Activated naive CD4-positive, alpha-beta T cell treated with anti-CD3 and anti-CD28 coated beads, Interleukin-2, amount 50 U/mL, for 24 hours (primary cell): Measurements from ENCODE around the gene GPR148.
A peak's percentile ranks its signal among the peaks of the same experiment; 100 is the strongest.
"Not testable (repeated sequence)": the region's sequence is repeated elsewhere in the genome, so short reads cannot be mapped to it uniquely, and the experiment has no call there.

ENCODE experiments used
- H3K27ac Mint-ChIP-seq: one replicate; pipeline ENCODE4 v1.8.0; 2021; ENCODE audit warnings: mild to moderate bottlenecking, mixed read lengths
- H3K27me3 Mint-ChIP-seq: one replicate; pipeline ENCODE4 v1.8.0; 2021; ENCODE audit warnings: mixed read lengths
- H3K36me3 Mint-ChIP-seq: one replicate; pipeline ENCODE4 v1.8.0; 2021; ENCODE audit warnings: mixed read lengths
- H3K4me1 Mint-ChIP-seq: one replicate; pipeline ENCODE4 v1.8.0; 2021; ENCODE audit warnings: mixed read lengths
- H3K4me3 Mint-ChIP-seq: one replicate; pipeline ENCODE4 v1.8.0; 2021; ENCODE audit warnings: mild to moderate bottlenecking, mixed read lengths
- H3K9me3 Mint-ChIP-seq: one replicate; pipeline ENCODE4 v1.8.0; 2021; ENCODE audit warnings: mixed read lengths

The GPR148 gene, protein sequence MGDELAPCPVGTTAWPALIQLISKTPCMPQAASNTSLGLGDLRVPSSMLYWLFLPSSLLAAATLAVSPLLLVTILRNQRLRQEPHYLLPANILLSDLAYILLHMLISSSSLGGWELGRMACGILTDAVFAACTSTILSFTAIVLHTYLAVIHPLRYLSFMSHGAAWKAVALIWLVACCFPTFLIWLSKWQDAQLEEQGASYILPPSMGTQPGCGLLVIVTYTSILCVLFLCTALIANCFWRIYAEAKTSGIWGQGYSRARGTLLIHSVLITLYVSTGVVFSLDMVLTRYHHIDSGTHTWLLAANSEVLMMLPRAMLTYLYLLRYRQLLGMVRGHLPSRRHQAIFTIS

DNA sequence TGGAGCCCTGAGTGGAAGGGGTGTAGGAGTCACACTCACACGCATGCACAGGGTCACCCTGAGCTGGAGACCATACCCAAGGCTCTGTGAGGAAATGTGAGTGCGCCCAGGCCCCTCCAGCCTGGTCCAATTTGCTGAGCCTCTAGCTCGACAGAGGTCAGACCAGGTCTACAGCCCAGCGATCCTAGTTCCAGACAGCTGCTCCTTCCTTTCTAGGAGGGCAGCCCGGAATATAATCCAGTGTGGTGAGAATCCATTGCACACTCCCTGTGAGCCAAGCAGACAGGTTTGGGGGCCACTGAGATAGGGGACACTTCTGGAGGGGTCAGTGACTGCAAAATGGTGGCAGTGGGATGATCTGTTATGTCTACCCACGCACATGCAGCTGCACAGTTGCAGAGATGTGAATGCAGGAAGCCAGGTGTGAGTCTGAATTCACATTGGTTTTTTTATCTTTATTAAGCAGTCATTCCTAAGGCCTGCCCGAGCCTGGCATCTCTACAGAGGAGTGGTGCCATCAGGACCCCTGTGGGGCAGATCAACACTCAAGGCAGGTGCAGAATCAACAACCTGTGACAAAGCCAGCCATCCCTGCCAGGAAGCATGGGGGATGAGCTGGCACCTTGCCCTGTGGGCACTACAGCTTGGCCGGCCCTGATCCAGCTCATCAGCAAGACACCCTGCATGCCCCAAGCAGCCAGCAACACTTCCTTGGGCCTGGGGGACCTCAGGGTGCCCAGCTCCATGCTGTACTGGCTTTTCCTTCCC is at the start of gene GPR148:
TSS of gene GPR148 (plus strand) at position 522 of the 768 bp plus-strand sequence. CDS start at position 604, 82 bp downstream.
- Mint-ChIP-seq H3K9me3 (no peaks in the 10 kb centered on the region), H3K4me3 (peak within 1 kb of the TSS; percentile 53), H3K4me1 (peaks cover 9% of the 10 kb centered on the region), H3K27me3 (no peaks in the 10 kb centered on the region), H3K36me3 (no peaks in the 10 kb centered on the region), H3K27ac (peak within 1 kb of the TSS; percentile 71)

DNA sequence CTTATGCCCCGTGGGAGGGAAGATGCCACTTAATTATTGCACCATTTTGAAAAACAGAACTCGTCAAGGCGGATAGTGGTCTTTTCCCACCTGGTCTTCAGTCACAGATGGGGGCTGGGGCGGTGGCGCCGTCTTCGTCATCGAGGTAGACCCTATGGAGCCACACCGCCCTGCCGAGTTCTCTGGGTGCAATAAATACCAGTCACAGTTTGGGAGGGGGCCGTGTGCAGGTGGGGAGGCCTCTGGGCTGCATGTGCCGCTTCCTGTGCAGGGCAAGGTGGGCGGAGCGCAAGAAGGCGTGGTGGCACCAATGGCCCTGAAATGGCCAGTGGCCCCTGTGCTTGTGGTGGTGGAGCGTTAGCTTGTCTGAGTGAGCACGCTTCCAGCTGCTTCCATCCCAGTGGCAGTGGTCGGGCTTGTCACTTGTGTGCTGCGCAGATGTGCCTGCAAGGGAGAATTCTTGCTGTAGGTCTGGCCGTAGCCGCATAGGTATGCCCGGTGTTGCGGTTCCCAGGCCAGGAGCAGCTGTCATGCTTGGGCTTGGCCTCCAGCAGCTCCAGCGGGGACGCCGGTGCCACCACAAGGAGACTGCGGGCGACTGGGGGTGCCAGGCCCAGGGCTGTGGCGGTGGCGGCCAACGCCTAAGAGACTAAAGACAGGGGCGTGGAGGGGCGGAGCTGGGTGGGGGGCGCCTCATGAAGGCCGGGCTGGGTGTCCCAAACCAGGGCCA is 36.7 kb upstream of the GPR148 start:
- not testable (repeated sequence) for H3K9me3 Mint-ChIP-seq, H3K27ac Mint-ChIP-seq

DNA sequence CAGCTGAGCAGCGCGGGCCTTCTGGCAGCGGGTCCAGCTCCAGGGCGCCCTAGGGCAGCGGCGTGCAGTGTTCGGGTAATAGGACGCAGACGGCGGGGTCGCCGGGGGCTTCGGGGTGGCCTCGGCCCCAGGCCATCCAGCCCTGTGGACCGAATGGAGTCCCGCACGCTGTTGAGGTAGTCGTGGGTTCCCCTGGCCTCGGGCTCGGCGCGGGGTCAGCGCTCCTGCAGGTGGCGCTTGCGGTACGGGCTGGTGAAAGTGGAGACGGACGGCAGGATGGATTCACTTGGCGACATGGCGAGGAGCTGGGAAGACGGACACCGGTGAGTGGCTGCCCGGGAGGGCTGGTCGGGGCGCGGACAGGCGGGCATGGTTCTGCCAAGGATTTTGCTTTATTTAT is 35.4 kb upstream of the GPR148 start:
- not testable (repeated sequence) for H3K27me3 Mint-ChIP-seq, H3K4me3 Mint-ChIP-seq, H3K36me3 Mint-ChIP-seq, H3K9me3 Mint-ChIP-seq, H3K27ac Mint-ChIP-seq, H3K4me1 Mint-ChIP-seq

More for the DNA sequence above, 36.7 kb upstream of the GPR148 start:
- H3K4me1 Mint-ChIP-seq, H3K4me3 Mint-ChIP-seq, H3K27me3 Mint-ChIP-seq, H3K36me3 Mint-ChIP-seq: not testable (repeated sequence)

DNA sequence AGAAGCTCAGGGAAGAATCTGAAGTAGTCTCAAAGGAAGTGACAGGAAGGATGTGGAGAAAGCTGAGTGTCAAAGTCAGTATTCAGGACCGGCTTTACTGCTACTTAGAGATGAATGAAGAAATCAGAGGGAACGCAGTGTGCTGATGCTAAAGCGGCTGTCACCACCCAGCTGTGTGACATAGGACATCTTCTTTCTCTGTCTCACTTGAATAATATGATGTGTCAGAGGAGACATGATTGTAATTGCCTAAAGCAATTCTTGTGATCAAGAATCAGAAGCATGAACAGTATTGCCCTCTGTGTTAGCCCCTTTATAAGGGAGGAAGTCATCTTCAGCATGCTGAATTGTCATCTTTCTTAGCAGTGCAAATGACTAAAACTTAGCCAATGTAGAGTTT is 25.6 kb upstream of the GPR148 start:
- not testable (repeated sequence) for H3K9me3 Mint-ChIP-seq, H3K27me3 Mint-ChIP-seq, H3K36me3 Mint-ChIP-seq, H3K27ac Mint-ChIP-seq, H3K4me1 Mint-ChIP-seq, H3K4me3 Mint-ChIP-seq

DNA sequence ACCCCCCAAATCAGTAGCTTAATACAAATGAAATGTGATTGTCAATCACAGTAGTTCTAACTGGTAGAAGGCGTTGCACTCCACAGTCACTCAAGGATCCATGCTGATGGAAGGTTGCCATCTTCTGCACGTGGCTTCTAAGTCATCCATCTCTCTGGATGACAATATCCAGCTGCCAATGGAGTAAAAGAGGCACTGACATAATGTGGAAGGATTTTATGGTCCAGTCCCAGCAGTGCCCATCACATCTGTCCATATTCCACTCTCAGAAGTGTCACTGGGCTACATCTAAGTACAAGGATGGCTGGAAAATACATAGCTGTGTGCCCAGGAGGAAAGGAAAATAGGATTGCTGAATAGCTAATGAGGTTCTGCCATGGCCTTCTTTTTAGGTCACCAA is 14.1 kb upstream of the GPR148 start:
- not testable (repeated sequence) for H3K27me3 Mint-ChIP-seq, H3K4me1 Mint-ChIP-seq, H3K9me3 Mint-ChIP-seq, H3K36me3 Mint-ChIP-seq, H3K4me3 Mint-ChIP-seq, H3K27ac Mint-ChIP-seq

DNA sequence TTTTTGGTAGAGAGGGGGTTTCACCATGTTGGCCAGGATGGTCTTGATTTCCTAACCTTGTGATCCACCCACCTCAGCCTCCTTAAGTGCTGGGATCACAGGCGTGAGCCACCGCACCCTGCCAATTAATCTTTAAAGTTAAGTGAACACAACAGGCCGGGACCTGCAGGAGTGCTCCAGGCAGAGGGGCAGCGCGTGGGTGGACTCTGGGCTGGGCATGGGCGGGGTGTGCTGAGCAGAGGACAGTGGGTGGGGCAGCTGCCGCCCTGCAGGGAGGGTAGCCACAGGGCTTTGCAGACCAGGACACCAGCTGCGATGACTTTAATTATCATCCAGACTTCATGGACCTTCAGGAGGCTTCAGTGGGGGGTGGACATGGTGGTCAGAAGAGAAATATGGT is 8.8 kb upstream of the GPR148 start:
- Mint-ChIP-seq H3K4me3 (no peak overlapping the region), H3K27me3 (peaks cover 5% of the 10 kb centered on the region), H3K4me1 (no peaks in the 10 kb centered on the region), H3K9me3 (no peaks in the 10 kb centered on the region), H3K27ac (no peak overlapping the region), H3K36me3 (no peaks in the 10 kb centered on the region)

DNA sequence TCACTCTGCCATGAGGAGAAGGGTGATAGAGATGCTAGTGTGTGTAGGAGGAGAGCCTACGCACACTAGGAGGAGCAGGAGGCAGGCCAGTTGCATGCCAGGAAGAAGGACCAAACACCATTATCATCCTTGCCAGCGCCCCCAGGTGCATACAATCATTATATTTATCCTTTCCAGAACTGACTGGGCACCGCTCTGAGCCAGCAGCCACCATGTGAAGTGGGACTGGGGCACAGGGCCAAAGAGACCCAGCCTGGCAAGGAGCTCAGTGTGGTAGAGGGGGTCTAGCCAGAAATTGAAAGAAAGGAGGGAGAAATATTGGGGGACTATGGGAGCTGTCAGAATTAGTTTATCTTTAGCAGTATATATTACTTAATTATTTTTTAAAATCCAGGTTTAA is 8.3 kb upstream of the GPR148 start:
- no peak overlapping the region for H3K4me3 Mint-ChIP-seq
- H3K4me1 Mint-ChIP-seq = no peaks in the 10 kb centered on the region
- H3K36me3 Mint-ChIP-seq = no peaks in the 10 kb centered on the region
- peaks cover 5% of the 10 kb centered on the region for H3K27me3 Mint-ChIP-seq
- H3K9me3 Mint-ChIP-seq = no peaks in the 10 kb centered on the region
- no peak overlapping the region for H3K27ac Mint-ChIP-seq

DNA sequence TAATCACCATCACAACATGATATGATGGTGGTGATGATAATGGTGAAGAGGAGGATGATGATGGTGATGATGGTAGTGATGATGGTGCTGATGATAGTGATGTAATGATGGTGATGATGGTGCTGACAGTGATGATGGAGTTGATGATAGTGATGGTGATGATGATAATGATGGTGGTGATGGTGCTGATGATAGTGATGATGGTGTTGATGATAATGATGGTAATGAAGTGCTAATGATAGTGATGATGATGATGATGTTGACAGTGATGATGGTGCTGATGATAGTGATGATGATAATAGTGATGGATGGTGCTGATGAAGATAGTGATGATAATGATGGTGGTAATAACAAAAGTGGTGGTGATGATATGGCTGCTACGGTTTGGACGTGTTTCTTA is 4.4 kb upstream of the GPR148 start:
- Mint-ChIP-seq H3K36me3 (no peaks in the 10 kb centered on the region), H3K9me3 (no peaks in the 10 kb centered on the region), H3K4me1 (peaks cover 9% of the 10 kb centered on the region), H3K4me3 (no peak overlapping the region), H3K27me3 (peaks cover 5% of the 10 kb centered on the region), H3K27ac (no peak overlapping the region)

DNA sequence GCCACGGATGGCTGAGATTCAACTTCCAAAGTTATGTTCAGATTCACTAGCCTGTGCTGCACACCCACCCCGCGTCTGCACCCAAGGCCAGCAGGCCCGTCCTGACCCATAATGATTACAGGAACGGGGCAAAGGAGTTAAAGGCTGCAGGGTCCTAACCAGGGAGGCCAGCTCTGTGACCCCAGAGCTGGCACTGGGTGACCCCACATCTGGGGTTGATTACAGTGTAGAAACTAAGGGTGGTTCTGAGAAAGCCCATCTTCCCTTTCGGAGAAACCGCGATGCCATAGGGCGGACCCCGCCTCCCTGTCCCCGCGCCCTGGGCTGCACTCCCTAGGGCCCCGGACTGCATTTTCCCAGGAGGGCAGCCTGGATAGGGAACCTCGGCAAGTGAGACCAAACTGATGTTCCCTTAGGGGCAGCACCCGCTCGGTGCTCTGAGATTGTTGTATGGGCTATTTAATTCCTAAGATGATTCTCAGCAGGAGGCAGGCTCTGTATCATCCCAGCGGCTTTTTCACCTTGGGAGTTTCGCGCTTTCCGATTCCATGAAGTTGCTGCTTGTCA is 2.2 kb upstream of the GPR148 start:
- Mint-ChIP-seq H3K9me3 (no peaks in the 10 kb centered on the region), H3K27me3 (peaks cover under 1% of the 10 kb centered on the region), H3K36me3 (no peaks in the 10 kb centered on the region), H3K4me1 (peaks cover 9% of the 10 kb centered on the region), H3K4me3 (peak overlapping the region; percentile 80), H3K27ac (peak overlapping the region; percentile 60)

DNA sequence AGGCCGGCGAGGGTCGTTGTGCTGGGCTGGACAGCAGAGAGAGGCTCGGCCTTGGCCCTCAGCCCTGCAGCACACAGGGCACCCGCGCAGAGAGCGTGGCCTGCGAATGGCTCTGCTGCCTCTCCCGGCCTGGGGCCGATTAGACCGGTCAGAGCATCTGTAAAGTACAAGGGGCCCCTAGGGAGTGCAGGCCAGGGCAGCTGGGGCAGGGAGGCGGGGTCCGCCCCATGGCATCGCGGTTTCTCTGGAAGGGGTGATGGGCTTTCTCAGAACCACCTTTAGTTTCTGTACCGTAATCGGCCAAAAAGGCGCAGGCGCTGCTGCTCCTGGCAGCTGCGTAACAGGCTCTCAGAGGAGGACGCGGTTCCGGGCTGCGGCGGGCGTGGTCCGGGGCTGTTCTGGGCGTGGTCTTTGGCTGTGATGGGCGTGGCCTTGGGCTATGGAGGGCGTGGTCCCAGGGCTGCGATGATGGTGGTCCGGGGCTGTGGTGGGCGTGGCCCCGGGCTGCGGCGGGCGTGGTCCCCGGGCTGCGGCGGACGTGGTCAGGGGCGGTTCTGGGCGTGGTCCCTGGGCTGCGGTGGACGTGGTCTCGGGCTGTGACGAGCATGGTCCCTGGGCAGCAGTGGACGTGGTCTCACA is 1.5 kb upstream of the GPR148 start:
- no peaks in the 10 kb centered on the region for H3K27me3 Mint-ChIP-seq
- H3K9me3 Mint-ChIP-seq = no peaks in the 10 kb centered on the region
- peaks cover 9% of the 10 kb centered on the region for H3K4me1 Mint-ChIP-seq
- H3K4me3 Mint-ChIP-seq = peak overlapping the region; percentile 80
- H3K36me3 Mint-ChIP-seq = no peaks in the 10 kb centered on the region
- H3K27ac Mint-ChIP-seq = peak overlapping the region; percentile 60

DNA sequence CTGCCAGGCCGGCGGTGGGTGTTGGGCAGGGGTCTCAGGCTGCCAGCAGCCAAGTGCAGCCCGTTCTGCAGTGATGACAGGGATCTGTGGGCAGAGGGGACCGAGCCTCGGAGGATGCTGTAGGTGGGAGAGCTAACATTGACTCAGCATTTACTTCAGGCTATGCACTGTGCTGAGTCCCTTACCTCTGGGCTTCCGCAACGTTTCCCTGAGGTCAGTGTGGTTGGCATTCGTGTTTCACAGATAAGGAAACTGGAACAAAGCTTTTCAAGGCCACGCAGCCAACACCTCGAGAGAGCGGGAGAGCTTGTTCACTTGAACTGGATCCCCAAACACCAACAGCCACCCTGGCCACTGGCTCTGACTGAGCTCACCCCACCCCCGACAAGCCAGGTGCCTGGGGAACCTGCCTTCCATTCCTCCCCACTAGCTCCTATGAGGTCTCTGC is 839 bp upstream of the GPR148 start:
- H3K4me3 Mint-ChIP-seq = peak overlapping the region; percentile 53
- no peaks in the 10 kb centered on the region for H3K9me3 Mint-ChIP-seq
- H3K36me3 Mint-ChIP-seq = no peaks in the 10 kb centered on the region
- peaks cover 9% of the 10 kb centered on the region for H3K4me1 Mint-ChIP-seq
- no peak overlapping the region for H3K27ac Mint-ChIP-seq
- no peaks in the 10 kb centered on the region for H3K27me3 Mint-ChIP-seq

DNA sequence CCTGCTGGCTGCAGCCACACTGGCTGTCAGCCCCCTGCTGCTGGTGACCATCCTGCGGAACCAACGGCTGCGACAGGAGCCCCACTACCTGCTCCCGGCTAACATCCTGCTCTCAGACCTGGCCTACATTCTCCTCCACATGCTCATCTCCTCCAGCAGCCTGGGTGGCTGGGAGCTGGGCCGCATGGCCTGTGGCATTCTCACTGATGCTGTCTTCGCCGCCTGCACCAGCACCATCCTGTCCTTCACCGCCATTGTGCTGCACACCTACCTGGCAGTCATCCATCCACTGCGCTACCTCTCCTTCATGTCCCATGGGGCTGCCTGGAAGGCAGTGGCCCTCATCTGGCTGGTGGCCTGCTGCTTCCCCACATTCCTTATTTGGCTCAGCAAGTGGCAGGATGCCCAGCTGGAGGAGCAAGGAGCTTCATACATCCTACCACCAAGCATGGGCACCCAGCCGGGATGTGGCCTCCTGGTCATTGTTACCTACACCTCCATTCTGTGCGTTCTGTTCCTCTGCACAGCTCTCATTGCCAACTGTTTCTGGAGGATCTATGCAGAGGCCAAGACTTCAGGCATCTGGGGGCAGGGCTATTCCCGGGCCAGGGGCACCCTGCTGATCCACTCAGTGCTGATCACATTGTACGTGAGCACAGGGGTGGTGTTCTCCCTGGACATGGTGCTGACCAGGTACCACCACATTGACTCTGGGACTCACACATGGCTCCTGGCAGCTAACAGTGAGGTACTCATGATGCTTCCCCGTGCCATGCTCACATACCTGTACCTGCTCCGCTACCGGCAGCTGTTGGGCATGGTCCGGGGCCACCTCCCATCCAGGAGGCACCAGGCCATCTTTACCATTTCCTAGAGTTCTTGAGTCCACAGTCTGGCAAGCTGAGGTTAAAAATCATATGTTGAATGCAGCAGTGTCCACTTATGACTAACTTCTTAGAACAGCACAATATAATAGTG is 741 bp downstream of the GPR148 start:
- peak overlapping the region; percentile 27 for H3K4me3 Mint-ChIP-seq
- peaks cover 9% of the 10 kb centered on the region for H3K4me1 Mint-ChIP-seq
- peaks cover 4% of the 10 kb centered on the region for H3K9me3 Mint-ChIP-seq
- no peaks in the 10 kb centered on the region for H3K36me3 Mint-ChIP-seq
- no peaks in the 10 kb centered on the region for H3K27me3 Mint-ChIP-seq
- peak overlapping the region; percentile 71 for H3K27ac Mint-ChIP-seq

DNA sequence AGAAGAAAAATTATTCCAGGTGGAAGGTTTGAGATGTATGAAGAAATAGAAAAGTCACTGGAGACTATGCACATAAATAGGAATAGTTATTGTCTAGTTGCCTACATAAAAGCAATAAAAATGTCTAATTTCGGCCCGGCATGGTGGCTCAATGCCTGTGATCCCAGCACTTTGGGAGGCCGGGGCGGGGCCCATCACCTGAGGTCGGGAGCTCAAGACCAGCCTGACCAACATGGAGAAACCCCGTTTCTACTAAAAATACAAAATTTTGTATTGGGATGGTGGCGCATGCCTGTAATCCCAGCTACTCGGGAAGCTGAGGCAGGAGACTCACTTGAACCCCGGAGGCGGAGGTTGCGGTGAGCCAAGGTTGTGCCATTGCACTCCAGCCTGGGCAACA is 3.4 kb downstream of the GPR148 start:
- not testable (repeated sequence) for H3K4me1 Mint-ChIP-seq, H3K27ac Mint-ChIP-seq, H3K4me3 Mint-ChIP-seq, H3K27me3 Mint-ChIP-seq, H3K9me3 Mint-ChIP-seq, H3K36me3 Mint-ChIP-seq

DNA sequence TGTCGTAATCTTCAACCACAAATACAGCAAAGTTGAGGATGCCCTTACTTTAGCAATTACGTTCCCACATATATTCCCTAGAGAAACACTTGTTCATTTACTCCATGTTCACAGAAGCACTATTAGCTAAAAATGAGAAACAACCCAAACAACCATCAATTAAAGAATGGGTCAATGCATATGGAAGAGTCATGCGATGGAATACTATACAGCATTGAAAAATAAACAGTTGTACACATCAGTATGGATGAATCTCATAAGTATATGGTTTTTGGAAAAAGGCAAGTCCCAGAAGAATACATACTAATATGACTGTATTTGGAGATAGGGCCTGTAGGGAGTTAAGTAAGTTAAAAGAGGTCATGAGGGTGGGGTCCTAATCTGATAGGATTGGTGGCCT is 6.3 kb downstream of the GPR148 start:
- H3K27me3 Mint-ChIP-seq = peaks cover 2% of the 10 kb centered on the region
- H3K36me3 Mint-ChIP-seq = no peaks in the 10 kb centered on the region
- H3K9me3 Mint-ChIP-seq = peaks cover 9% of the 10 kb centered on the region
- H3K4me1 Mint-ChIP-seq = no peaks in the 10 kb centered on the region
- no peak overlapping the region for H3K4me3 Mint-ChIP-seq
- H3K27ac Mint-ChIP-seq = no peak overlapping the region
